Heart left ventricle (tissue), 16 donors: ENCODE measurements around the gene PRKCA. TPM values are rescaled to one million over a fixed set of nuclear protein-coding genes. Genes with fewer than 3 reads are reported as not detected.

Experiments
- ATAC-seq, 4 donors: fragments of 200-7000 bp; cut with Tn5 transposase; one replicate each; pipeline ENCODE4 v1.9.1; 2020 to 2022; ENCODE audit warnings: moderate library complexity in 4 of 4, mild to moderate bottlenecking in 3 of 4, moderate number of reproducible peaks in 1 of 4
- DNase-seq, 5 donors: peaks; one replicate each; pipeline ENCODE4 v3.0.0-alpha.2; 2020
- H3K27ac ChIP-seq, 12 donors: fragments of 200-600 bp; sonication (generic) in 4 of 12; one replicate each; pipeline versions ENCODE4 v1.5.0 to v1.8.0; 2016 to 2022; ENCODE audit warnings: mild to moderate bottlenecking in 2 of 12
- H3K27me3 ChIP-seq, 9 donors: fragments of 200-600 bp; sonication (generic) in 2 of 9; one replicate each; pipeline versions ENCODE4 v1.5.1 to v1.8.0; 2016 to 2022; ENCODE audit warnings: mild to moderate bottlenecking in 3 of 9
- H3K36me3 ChIP-seq, 9 donors: fragments of 200-600 bp; sonication (generic) in 2 of 9; one replicate each; pipeline versions ENCODE4 v1.5.0 to v1.8.0; 2018 to 2022; ENCODE audit warnings: mild to moderate bottlenecking in 2 of 9
- H3K4me1 ChIP-seq, 12 donors: fragments of 200-600 bp; sonication (generic) in 4 of 12; one replicate each; pipeline versions ENCODE4 v1.5.0 to v1.8.0; 2016 to 2022; ENCODE audit warnings: mild to moderate bottlenecking in 3 of 12
- H3K4me3 ChIP-seq, 12 donors: fragments of 200-600 bp; sonication (generic) in 4 of 12; one replicate each; pipeline versions ENCODE4 v1.5.0 to v1.8.0; 2017 to 2022; ENCODE audit warnings: mild to moderate bottlenecking in 9 of 12, moderate library complexity in 4 of 12
- H3K9me3 ChIP-seq, 12 donors: fragments of 200-600 bp; sonication (generic) in 4 of 12; one replicate each; pipeline versions ENCODE4 v1.5.0 to v1.8.0; 2016 to 2022; ENCODE audit warnings: mild to moderate bottlenecking in 1 of 12
- POLR2A ChIP-seq, 2 donors: fragments of 450-650 bp; IDR thresholded peaks; one replicate each; pipeline ENCODE4 v1.6.1; 2017; ENCODE audit warnings: antibody characterized with exemption in 2 of 2, mild to moderate bottlenecking in 2 of 2, moderate library complexity in 2 of 2
- WGBS, 4 donors: extraction: QIAGEN DNeasy Blood & Tissue Kit in 2 of 4; methylation state at CpG; one replicate each; pipeline versions ENCODE4 v1.1.5 to v1.1.7; 2013 to 2018; 5-methylcytosine and 5-hydroxymethylcytosine counted together
- intact Hi-C, 10 donors: fragments of 100-400 bp; cut with DNase I; formaldehyde crosslinking; loops; one replicate each; pipeline versions ENCODE4 v1.11.1 to v1.14.2; 2022
- polyA plus RNA-seq, 2 donors: library from polyadenylated mRNA; stranded (reverse); fragments of 200-250 nt; gene quantifications; one replicate each; pipeline ENCODE4 v1.2.3, GENCODE V29; 2013
- total RNA-seq, 9 donors: library from RNA; depleted of rRNA in 2 of 9; stranded (reverse); fragments of >200 nt in 2 of 9; fragmentation: NEBNext Ultra II Directional in 3 of 9; extraction: Animal tissue kit (Norgen Biotek cat#: 25700) in 3 of 9; gene quantifications; one replicate each; pipeline versions ENCODE4 v1.1.0 to v1.2.4, GENCODE V29; 2016 to 2023
- TF ChIP-seq, protein P1 (sequence below), 12 donors: fragments of 200-600 bp; sonication (generic) in 4 of 12; IDR thresholded peaks; one replicate each; pipeline versions ENCODE4 v1.5.0 to v1.8.0; 2018 to 2022; ENCODE audit warnings: antibody characterized with exemption in 12 of 12, mild to moderate bottlenecking in 5 of 12
- donor health status: ischemic (EF 13 %, LVEDD 7.1; RV severe dilation, severe dysfunction).
- donor health status: healthy with polysubstance abuse.
- donor health status: DM: no; HTN: yes; CAD: no.
- donor health status: DM: no; HTN: no; CAD: no.
- donor health status: ischemic (EF 25% LVEDD 6.9; RV normal size, moderate dysfunction).
- donor health status: ischemic (EF 25% LVEDD 5.7; RV mildly dilated, moderate dysfunction).
- donor health status: healthy.
- donor health status: DM: yes; HTN: yes; CAD: no.
- donor health status: ischemic (EF 35%, LVEDD 5.7; RV mildly dilated, moderate dysfunction).
- donor health status: nonischemic (EF 11% LVEDD 7.7; RV severe dilation, severe dysfunction).
- donor health status: DM: yes; HTN: yes; CAD: no.
- donor health status: PGD.
- donor health status: ischemic (EF 29% LVEDD 5.4; RV normal size, mild dysfunction).
- donor health status: nonischemic (EF 23%, LVEDD 6.1; RV moderate dilation, normal function).

PRKCA gene
- total and polyA plus RNA-seq, 11 donors: 3.4 to 26.8 (median 11.4) TPM

DNA sequence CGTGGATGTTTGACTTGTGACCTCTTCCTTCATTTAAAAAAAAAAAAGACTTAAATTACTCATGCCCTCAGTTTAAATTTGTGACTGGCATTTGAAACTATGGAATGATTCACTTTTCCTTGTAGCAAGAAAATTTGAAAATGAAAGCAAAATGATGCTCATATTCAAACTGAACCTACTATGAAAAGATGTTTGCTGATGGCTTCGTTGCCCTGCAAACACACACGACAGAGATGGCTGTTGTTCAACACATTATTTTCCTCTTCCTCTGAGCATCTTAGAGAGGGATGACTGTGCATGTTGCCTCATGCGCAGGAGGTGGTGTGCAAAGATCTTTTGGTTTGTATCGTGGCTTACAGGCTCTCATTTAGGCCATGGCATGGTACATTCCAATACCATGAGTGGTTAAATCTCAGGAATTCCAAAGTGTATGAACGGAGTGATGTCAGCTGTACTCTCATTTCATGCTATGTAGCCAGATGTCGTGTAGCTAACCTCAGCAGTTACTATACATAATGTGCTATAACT lies 164.5 kb downstream of the PRKCA start:
- Histone ChIP-seq H3K27me3 (no peaks in the 10 kb centered on the region), H3K9me3 (no peaks in the 10 kb centered on the region), H3K4me3 (peak overlapping the region in 2 of 12 donors; percentile 4 to 17), H3K27ac (peak overlapping the region in 3 of 12 donors; percentile 22 to 63 (median 51)), H3K4me1 (peaks cover 0 to 68% (median 21%) of the 10 kb centered on the region in 12 donors), H3K36me3 (no peaks in the 10 kb centered on the region)
- TF ChIP-seq POLR2A (IDR thresholded peaks at IDR 0.05): no peak
- TF ChIP-seq, protein P1, sequence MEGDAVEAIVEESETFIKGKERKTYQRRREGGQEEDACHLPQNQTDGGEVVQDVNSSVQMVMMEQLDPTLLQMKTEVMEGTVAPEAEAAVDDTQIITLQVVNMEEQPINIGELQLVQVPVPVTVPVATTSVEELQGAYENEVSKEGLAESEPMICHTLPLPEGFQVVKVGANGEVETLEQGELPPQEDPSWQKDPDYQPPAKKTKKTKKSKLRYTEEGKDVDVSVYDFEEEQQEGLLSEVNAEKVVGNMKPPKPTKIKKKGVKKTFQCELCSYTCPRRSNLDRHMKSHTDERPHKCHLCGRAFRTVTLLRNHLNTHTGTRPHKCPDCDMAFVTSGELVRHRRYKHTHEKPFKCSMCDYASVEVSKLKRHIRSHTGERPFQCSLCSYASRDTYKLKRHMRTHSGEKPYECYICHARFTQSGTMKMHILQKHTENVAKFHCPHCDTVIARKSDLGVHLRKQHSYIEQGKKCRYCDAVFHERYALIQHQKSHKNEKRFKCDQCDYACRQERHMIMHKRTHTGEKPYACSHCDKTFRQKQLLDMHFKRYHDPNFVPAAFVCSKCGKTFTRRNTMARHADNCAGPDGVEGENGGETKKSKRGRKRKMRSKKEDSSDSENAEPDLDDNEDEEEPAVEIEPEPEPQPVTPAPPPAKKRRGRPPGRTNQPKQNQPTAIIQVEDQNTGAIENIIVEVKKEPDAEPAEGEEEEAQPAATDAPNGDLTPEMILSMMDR (IDR thresholded peaks at IDR 0.05): no peak
- ATAC-seq: peak in 2 of 4 donors; percentile 64 to 89
- intact Hi-C loops: no loop called here
- 55 to 63% (median 59%) methylated on average over 7 of the region's 7 CpGs for WGBS, 4 donors
- peak in 1 of 5 donors; percentile 35 for DNase-seq

DNA sequence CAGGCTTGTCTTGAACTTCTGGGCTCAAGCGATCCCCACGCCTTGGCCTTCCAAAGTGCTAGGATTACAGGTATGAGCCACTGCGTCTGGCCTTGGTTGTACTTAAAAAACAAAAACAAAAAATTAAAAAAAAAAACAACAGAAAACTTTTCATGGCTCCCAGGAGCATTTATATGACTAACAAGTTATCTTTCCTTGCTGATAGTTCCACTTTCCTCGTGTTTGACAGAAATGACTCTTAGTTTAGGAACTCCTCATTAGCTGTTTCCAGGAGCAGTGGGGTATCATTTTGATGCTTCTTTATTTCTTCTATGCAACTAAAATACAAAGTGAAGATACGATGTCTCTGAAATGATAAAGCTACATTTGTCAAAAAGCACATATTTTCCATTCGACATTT lies 165.4 kb downstream of the PRKCA start:
- H3K4me1 ChIP-seq: peaks cover 0 to 62% (median 21%) of the 10 kb centered on the region in 12 donors
- ATAC-seq (no peak), DNase-seq (no peak)
- no peaks in the 10 kb centered on the region for H3K9me3 ChIP-seq
- 76 to 87% (median 84%) methylated on average over 6 of the region's 6 CpGs for WGBS, 4 donors
- intact Hi-C loops: no loop called here
- no peaks in the 10 kb centered on the region for H3K27me3 ChIP-seq
- no peaks in the 10 kb centered on the region for H3K36me3 ChIP-seq
- H3K4me3 ChIP-seq: no peak overlapping the region
- peak overlapping the region in 3 of 12 donors; percentile 22 to 52 (median 51) for H3K27ac ChIP-seq
- TF ChIP-seq, protein P1 (IDR thresholded peaks at IDR 0.05): no peak
- no peak for TF ChIP-seq POLR2A (IDR thresholded peaks at IDR 0.05)

DNA sequence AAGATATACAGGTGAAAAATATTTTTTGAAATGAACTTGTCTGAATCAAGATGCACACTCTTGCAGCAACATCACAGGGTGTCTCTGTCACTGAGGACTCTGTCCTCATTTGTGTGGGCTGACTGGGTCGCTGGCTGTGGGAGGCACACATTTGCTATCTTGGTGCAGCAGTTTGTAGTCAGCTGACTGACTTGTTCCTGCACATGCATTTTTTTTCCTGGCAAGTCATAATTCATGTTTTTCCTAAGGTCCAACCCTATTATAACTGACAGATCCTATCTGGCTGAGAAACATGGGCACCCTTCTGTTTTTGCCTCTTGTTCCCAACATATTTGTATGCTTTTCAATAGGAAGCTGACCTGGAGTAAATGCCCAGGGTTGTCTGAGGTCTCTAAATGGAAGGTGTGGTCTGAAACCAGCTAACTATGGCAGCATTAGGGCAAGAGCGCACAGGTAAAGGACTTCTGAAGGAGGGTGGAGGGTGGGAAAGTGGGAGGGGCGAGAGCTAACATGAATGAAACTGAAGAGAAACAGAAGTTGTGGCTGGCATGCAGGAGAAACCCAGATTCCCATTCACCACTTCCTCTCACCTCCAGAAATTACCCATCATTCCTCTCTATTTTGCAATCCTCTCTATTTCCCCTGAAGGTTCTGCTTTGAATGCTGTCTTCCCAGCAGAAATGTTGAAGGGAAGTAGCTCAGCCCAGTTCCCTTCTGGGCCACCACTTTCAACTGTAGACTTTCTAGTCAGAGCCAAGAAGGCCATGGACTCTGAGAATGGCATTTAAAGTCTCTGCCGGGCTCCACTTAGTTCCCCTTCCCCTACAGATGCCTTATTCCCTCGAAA lies 166.1 kb downstream of the PRKCA start:
- DNase-seq: peak in 3 of 5 donors; percentile 17 to 32 (median 29)
- Histone ChIP-seq H3K4me1 (peaks cover 0 to 62% (median 21%) of the 10 kb centered on the region in 12 donors), H3K27ac (peak overlapping the region in 2 of 12 donors; percentile 52 to 61), H3K4me3 (no peak overlapping the region), H3K27me3 (no peaks in the 10 kb centered on the region), H3K36me3 (no peaks in the 10 kb centered on the region), H3K9me3 (no peaks in the 10 kb centered on the region)
- intact Hi-C loops: no loop called here
- TF ChIP-seq, protein P1 (IDR thresholded peaks at IDR 0.05): no peak
- TF ChIP-seq POLR2A (IDR thresholded peaks at IDR 0.05): no peak
- ATAC-seq: peak; percentile 59 to 82 (median 73)
- 54 to 67% (median 57%) methylated on average over 5 of the region's 5 CpGs for WGBS, 4 donors

DNA sequence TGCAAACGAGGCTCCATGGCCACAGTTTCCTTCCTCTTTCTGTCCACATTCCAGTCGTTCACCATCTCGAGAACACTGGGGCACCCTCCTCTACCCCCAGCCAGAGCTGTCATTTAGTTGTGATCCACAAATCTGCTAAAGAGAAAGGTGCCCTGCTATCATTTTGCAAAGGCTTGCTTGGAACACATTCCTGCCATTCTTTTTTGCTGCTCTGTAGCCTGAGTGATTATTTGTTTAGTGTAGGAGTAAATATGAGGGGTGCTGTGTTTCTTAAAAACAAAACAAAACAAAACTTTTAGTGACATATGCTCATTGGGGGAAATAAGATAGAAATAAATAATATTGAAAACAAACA lies 166.7 kb downstream of the PRKCA start:
- DNase-seq: peak in 1 of 5 donors; percentile 49
- no peak for ATAC-seq

More for the DNA sequence above, 166.7 kb downstream of the PRKCA start:
- Histone ChIP-seq H3K4me1 (peaks cover 0 to 62% (median 21%) of the 10 kb centered on the region in 12 donors), H3K27me3 (no peaks in the 10 kb centered on the region), H3K9me3 (no peaks in the 10 kb centered on the region), H3K36me3 (no peaks in the 10 kb centered on the region), H3K4me3 (no peak overlapping the region), H3K27ac (peak overlapping the region in 2 of 12 donors; percentile 39 to 61)
- TF ChIP-seq, protein P1 (IDR thresholded peaks at IDR 0.05): no peak
- no peak for TF ChIP-seq POLR2A (IDR thresholded peaks at IDR 0.05)
- WGBS, 4 donors: 22 to 40% (median 32%) methylated on average over 3 of the region's 3 CpGs
- intact Hi-C loops: no loop called here
